HEK293 (cell line): ENCODE measurements around the gene RNH1.

ENCODE experiments used
- CTCF ChIA-PET: fragments of 350-600 bp; formaldehyde crosslinking; extraction: SDS; loops from one replicate; lab custom pipeline; 2021; ENCODE audit warnings: antibody characterized with exemption; lab: Yijun Ruan, JAX
- POLR2A ChIA-PET: fragments of 300-600 bp; formaldehyde crosslinking; extraction: SDS; loops from one replicate; lab custom pipeline; 2020; ENCODE audit warnings: antibody characterized with exemption, inconsistent platforms; lab: Yijun Ruan, JAX
- H3K27ac ChIP-seq: fragments of 200-500 bp; sonication (Bioruptor generic); 2 replicates; pipeline ENCODE4 v1.5.1; 2014; ENCODE audit warnings: low read depth, low read length, control low read depth, inconsistent platforms; ENCODE audit errors: extremely low read depth
- H3K36me3 ChIP-seq, 2 experiments: fragments of 200-500 bp in 1 of 2; sonication (Bioruptor generic) in 1 of 2; 1 replicate in 1 of 2; 2 replicates in 1 of 2; pipeline ENCODE4 v1.5.1; 2014 to 2017; ENCODE audit warnings: inconsistent platforms in 2 of 2, low read length in 2 of 2; ENCODE audit not compliant: control insufficient read depth in 2 of 2, insufficient read depth in 1 of 2
- H3K4me1 ChIP-seq: fragments of 200-500 bp; sonication (Bioruptor generic); 2 replicates; pipeline ENCODE4 v1.5.1; 2014; ENCODE audit warnings: mild to moderate bottlenecking, low read length, inconsistent platforms; ENCODE audit not compliant: control insufficient read depth, insufficient read depth
- H3K4me3 ChIP-seq: 2 replicates; pipeline ENCODE4 v1.5.1; 2011; ENCODE audit warnings: low read depth, mild to moderate bottlenecking, control low read depth, low read length, moderate library complexity
- H3K9me3 ChIP-seq: fragments of 200-500 bp; sonication (Bioruptor generic); 2 replicates; pipeline ENCODE4 v1.5.1; 2014; ENCODE audit warnings: low read depth, low read length, inconsistent platforms; ENCODE audit not compliant: control insufficient read depth, insufficient read depth
- KLF7 ChIP-seq: fragments of 450-650 bp; formaldehyde crosslinking; IDR thresholded peaks from 2 replicates; pipeline ENCODE4 v1.5.1; 2016; ENCODE audit warnings: missing biosample characterization, missing genetic modification characterization, borderline replicate concordance
- REPIN1 ChIP-seq: fragments of 450-650 bp; formaldehyde crosslinking; IDR thresholded peaks from 2 replicates; pipeline ENCODE4 v1.5.1; 2017; ENCODE audit warnings: missing biosample characterization, missing genetic modification characterization, low read depth
- TRIM28 ChIP-seq: IDR thresholded peaks from 2 replicates; pipeline ENCODE4 v1.6.1; 2011; ENCODE audit warnings: low read length, control low read depth, borderline replicate concordance
- ZNF10 ChIP-seq: fragments of 450-650 bp; formaldehyde crosslinking; IDR thresholded peaks from 2 replicates; pipeline ENCODE4 v1.5.1; 2017; ENCODE audit warnings: missing biosample characterization, missing genetic modification characterization
- ZNF175 ChIP-seq: fragments of 450-650 bp; formaldehyde crosslinking; IDR thresholded peaks from 2 replicates; pipeline ENCODE4 v1.5.1; 2016; ENCODE audit warnings: missing biosample characterization, missing genetic modification characterization
- ZNF221 ChIP-seq: fragments of 450-650 bp; formaldehyde crosslinking; IDR thresholded peaks from 2 replicates; pipeline ENCODE4 v1.5.1; 2017; ENCODE audit warnings: missing biosample characterization, missing genetic modification characterization, borderline replicate concordance
- ZNF23 ChIP-seq: fragments of 450-650 bp; formaldehyde crosslinking; IDR thresholded peaks from 2 replicates; pipeline ENCODE4 v1.5.1; 2016; ENCODE audit warnings: missing biosample characterization, missing genetic modification characterization, borderline replicate concordance
- ZNF248 ChIP-seq: fragments of 450-650 bp; formaldehyde crosslinking; IDR thresholded peaks from 2 replicates; pipeline ENCODE4 v1.5.1; 2017; ENCODE audit warnings: missing biosample characterization, missing genetic modification characterization
- ZNF324 ChIP-seq: fragments of 450-650 bp; formaldehyde crosslinking; IDR thresholded peaks from 2 replicates; pipeline ENCODE4 v1.5.1; 2016; ENCODE audit warnings: missing biosample characterization, missing genetic modification characterization
- ZNF354C ChIP-seq: fragments of 450-650 bp; formaldehyde crosslinking; IDR thresholded peaks from 2 replicates; pipeline ENCODE4 v1.5.1; 2016; ENCODE audit warnings: missing biosample characterization, missing genetic modification characterization, low read depth, borderline replicate concordance
- ZNF416 ChIP-seq: fragments of 450-650 bp; formaldehyde crosslinking; IDR thresholded peaks from 2 replicates; pipeline ENCODE4 v1.5.1; 2016; ENCODE audit warnings: missing biosample characterization, missing genetic modification characterization
- ZNF501 ChIP-seq: fragments of 450-650 bp; formaldehyde crosslinking; IDR thresholded peaks from 2 replicates; pipeline ENCODE4 v1.5.1; 2016; ENCODE audit warnings: missing biosample characterization, missing genetic modification characterization
- ZNF701 ChIP-seq: fragments of 450-650 bp; formaldehyde crosslinking; IDR thresholded peaks from 2 replicates; pipeline ENCODE4 v1.5.1; 2016; ENCODE audit warnings: missing biosample characterization, missing genetic modification characterization
- TF ChIP-seq, protein P1 (sequence below): fragments of 450-650 bp; formaldehyde crosslinking; IDR thresholded peaks from 2 replicates; pipeline ENCODE4 v1.5.1; 2016; ENCODE audit warnings: missing biosample characterization, missing genetic modification characterization
- TF ChIP-seq, protein P2 (sequence below): fragments of 450-650 bp; formaldehyde crosslinking; IDR thresholded peaks from 2 replicates; pipeline ENCODE4 v1.5.1; 2016; ENCODE audit warnings: missing biosample characterization, missing genetic modification characterization
- TF ChIP-seq, protein P3 (sequence below): fragments of 450-650 bp; formaldehyde crosslinking; IDR thresholded peaks from 2 replicates; pipeline ENCODE4 v1.5.0; 2017; ENCODE audit warnings: missing biosample characterization, missing genetic modification characterization, borderline replicate concordance
- TF ChIP-seq, protein P4 (sequence below): fragments of 450-650 bp; formaldehyde crosslinking; IDR thresholded peaks from 2 replicates; pipeline ENCODE4 v1.5.1; 2016; ENCODE audit warnings: missing biosample characterization, missing genetic modification characterization
- TF ChIP-seq, protein P5 (sequence below): fragments of 450-650 bp; formaldehyde crosslinking; IDR thresholded peaks from 2 replicates; pipeline ENCODE4 v1.5.1; 2016; ENCODE audit warnings: missing biosample characterization, missing genetic modification characterization, low read depth
- TF ChIP-seq, protein P6 (sequence below): fragments of 450-650 bp; formaldehyde crosslinking; IDR thresholded peaks from 2 replicates; pipeline ENCODE4 v1.5.1; 2016; ENCODE audit warnings: missing biosample characterization, missing genetic modification characterization

Gene RNH1

DNA sequence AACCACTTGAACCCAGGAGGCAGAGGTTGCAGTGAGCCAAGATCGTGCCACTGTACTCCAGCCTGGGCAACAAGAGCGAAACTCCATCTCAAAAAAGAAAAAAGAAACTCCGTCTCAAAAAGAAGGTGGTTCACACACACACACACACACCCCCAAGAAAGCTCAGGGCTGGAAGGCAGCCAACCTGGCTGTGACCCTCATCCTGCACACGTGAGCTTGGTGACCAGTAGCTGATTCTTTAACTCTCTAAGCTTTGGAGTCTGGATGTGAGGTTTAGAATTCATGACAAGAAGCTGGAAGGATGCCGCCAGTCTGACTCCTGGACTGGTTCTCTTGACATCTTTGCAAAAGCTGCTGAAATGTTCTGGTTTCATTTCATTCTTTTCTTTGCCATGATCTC is 1.9 kb upstream of the RNH1 start:
- POLR2A ChIA-PET, result interaction anchor here (0.7 kb wide), 1 partner anchor 110 kb away, joined by 4 read pairs; no protein-coding TSS in a partner anchor
- CTCF ChIA-PET, result interaction anchor here (1.3 to 2.0 kb wide), 3 partner anchors 9 to 60 kb away, joined by 3 to 8 read pairs (median 6); no protein-coding TSS in a partner anchor
- H3K27ac ChIP-seq, result no peak overlapping the region

DNA sequence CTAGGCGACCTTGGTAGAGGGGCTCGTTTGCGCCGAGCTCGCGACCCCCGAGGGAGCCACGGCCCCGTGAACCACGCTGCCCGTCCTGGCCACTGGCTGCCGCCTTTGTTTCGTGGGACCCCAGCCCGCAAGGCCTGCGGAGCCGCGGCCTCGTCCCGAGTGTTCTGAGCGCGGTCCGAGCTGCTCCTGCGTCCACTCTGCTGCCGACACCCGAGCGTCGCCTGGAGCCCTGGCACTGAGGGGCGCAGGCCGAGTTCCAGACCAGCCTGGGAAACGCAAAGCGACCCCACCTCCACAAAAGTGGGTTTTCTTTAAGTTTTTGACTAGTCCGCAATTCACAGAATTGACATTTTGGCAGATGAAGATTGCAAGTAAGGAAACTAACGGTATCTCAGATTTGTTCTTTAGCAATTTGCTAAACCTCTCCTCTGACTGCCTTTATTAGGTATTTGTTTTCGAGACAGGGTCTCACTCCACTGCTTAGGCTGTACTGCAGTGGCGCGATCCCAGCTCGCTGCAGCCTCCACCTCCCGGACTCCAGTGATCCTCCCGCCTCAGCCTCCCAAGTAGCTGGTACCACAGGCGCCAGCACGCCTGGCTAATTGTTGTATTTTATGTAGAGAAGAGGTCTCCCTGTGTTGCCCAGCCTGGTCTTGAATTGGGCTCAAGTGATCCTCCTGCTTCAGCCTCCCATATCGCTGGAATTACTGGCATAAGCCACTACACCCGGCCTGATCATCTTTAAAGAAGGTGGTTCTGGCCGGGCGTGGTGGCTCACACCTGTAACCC is 879 bp upstream of the RNH1 start:
- CTCF ChIA-PET, result interaction anchor here (0.5 to 2.0 kb wide), 3 partner anchors 11 to 58 kb away, joined by 3 to 8 read pairs (median 3); partner anchors contain the start of gene PTDSS2
- no peak for TF ChIP-seq ZNF175 (tag by site-specific recombination)
- TF ChIP-seq REPIN1 (tag by site-specific recombination), result no peak
- TF ChIP-seq ZNF248, result no peak
- TF ChIP-seq, protein P1, sequence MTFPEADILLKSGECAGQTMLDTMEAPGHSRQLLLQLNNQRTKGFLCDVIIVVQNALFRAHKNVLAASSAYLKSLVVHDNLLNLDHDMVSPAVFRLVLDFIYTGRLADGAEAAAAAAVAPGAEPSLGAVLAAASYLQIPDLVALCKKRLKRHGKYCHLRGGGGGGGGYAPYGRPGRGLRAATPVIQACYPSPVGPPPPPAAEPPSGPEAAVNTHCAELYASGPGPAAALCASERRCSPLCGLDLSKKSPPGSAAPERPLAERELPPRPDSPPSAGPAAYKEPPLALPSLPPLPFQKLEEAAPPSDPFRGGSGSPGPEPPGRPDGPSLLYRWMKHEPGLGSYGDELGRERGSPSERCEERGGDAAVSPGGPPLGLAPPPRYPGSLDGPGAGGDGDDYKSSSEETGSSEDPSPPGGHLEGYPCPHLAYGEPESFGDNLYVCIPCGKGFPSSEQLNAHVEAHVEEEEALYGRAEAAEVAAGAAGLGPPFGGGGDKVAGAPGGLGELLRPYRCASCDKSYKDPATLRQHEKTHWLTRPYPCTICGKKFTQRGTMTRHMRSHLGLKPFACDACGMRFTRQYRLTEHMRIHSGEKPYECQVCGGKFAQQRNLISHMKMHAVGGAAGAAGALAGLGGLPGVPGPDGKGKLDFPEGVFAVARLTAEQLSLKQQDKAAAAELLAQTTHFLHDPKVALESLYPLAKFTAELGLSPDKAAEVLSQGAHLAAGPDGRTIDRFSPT, result no peak
- no peak for TF ChIP-seq ZNF221 (tag by site-specific recombination)
- TF ChIP-seq, protein P2, sequence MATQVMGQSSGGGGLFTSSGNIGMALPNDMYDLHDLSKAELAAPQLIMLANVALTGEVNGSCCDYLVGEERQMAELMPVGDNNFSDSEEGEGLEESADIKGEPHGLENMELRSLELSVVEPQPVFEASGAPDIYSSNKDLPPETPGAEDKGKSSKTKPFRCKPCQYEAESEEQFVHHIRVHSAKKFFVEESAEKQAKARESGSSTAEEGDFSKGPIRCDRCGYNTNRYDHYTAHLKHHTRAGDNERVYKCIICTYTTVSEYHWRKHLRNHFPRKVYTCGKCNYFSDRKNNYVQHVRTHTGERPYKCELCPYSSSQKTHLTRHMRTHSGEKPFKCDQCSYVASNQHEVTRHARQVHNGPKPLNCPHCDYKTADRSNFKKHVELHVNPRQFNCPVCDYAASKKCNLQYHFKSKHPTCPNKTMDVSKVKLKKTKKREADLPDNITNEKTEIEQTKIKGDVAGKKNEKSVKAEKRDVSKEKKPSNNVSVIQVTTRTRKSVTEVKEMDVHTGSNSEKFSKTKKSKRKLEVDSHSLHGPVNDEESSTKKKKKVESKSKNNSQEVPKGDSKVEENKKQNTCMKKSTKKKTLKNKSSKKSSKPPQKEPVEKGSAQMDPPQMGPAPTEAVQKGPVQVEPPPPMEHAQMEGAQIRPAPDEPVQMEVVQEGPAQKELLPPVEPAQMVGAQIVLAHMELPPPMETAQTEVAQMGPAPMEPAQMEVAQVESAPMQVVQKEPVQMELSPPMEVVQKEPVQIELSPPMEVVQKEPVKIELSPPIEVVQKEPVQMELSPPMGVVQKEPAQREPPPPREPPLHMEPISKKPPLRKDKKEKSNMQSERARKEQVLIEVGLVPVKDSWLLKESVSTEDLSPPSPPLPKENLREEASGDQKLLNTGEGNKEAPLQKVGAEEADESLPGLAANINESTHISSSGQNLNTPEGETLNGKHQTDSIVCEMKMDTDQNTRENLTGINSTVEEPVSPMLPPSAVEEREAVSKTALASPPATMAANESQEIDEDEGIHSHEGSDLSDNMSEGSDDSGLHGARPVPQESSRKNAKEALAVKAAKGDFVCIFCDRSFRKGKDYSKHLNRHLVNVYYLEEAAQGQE (tag by site-specific recombination), result no peak
- TF ChIP-seq, protein P3, sequence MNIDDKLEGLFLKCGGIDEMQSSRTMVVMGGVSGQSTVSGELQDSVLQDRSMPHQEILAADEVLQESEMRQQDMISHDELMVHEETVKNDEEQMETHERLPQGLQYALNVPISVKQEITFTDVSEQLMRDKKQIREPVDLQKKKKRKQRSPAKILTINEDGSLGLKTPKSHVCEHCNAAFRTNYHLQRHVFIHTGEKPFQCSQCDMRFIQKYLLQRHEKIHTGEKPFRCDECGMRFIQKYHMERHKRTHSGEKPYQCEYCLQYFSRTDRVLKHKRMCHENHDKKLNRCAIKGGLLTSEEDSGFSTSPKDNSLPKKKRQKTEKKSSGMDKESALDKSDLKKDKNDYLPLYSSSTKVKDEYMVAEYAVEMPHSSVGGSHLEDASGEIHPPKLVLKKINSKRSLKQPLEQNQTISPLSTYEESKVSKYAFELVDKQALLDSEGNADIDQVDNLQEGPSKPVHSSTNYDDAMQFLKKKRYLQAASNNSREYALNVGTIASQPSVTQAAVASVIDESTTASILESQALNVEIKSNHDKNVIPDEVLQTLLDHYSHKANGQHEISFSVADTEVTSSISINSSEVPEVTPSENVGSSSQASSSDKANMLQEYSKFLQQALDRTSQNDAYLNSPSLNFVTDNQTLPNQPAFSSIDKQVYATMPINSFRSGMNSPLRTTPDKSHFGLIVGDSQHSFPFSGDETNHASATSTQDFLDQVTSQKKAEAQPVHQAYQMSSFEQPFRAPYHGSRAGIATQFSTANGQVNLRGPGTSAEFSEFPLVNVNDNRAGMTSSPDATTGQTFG (tag by site-specific recombination), result no peak
- TF ChIP-seq, protein P4, sequence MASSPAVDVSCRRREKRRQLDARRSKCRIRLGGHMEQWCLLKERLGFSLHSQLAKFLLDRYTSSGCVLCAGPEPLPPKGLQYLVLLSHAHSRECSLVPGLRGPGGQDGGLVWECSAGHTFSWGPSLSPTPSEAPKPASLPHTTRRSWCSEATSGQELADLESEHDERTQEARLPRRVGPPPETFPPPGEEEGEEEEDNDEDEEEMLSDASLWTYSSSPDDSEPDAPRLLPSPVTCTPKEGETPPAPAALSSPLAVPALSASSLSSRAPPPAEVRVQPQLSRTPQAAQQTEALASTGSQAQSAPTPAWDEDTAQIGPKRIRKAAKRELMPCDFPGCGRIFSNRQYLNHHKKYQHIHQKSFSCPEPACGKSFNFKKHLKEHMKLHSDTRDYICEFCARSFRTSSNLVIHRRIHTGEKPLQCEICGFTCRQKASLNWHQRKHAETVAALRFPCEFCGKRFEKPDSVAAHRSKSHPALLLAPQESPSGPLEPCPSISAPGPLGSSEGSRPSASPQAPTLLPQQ (tag by site-specific recombination), result no peak
- TF ChIP-seq, protein P5, sequence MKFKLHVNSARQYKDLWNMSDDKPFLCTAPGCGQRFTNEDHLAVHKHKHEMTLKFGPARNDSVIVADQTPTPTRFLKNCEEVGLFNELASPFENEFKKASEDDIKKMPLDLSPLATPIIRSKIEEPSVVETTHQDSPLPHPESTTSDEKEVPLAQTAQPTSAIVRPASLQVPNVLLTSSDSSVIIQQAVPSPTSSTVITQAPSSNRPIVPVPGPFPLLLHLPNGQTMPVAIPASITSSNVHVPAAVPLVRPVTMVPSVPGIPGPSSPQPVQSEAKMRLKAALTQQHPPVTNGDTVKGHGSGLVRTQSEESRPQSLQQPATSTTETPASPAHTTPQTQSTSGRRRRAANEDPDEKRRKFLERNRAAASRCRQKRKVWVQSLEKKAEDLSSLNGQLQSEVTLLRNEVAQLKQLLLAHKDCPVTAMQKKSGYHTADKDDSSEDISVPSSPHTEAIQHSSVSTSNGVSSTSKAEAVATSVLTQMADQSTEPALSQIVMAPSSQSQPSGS (tag by site-specific recombination), result no peak
- TF ChIP-seq ZNF416 (tag by site-specific recombination), result no peak
- no peak for TF ChIP-seq KLF7 (tag by site-specific recombination)
- TF ChIP-seq ZNF324, result no peak
- TF ChIP-seq, protein P6, sequence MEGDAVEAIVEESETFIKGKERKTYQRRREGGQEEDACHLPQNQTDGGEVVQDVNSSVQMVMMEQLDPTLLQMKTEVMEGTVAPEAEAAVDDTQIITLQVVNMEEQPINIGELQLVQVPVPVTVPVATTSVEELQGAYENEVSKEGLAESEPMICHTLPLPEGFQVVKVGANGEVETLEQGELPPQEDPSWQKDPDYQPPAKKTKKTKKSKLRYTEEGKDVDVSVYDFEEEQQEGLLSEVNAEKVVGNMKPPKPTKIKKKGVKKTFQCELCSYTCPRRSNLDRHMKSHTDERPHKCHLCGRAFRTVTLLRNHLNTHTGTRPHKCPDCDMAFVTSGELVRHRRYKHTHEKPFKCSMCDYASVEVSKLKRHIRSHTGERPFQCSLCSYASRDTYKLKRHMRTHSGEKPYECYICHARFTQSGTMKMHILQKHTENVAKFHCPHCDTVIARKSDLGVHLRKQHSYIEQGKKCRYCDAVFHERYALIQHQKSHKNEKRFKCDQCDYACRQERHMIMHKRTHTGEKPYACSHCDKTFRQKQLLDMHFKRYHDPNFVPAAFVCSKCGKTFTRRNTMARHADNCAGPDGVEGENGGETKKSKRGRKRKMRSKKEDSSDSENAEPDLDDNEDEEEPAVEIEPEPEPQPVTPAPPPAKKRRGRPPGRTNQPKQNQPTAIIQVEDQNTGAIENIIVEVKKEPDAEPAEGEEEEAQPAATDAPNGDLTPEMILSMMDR (tag by site-specific recombination), result no peak

More for the DNA sequence above, 1.9 kb upstream of the RNH1 start:
- Histone ChIP-seq H3K4me3 (no peak overlapping the region), H3K9me3 (no peaks in the 10 kb centered on the region), H3K36me3 (peaks cover 0 to 20% of the 10 kb centered on the region in 2 experiments; a peak in 1 of 3 replicates), H3K4me1 (no peaks in the 10 kb centered on the region)
- TF ChIP-seq ZNF501 (tag by site-specific recombination) (no peak), ZNF23 (tag by site-specific recombination) (no peak), TRIM28 (no peak), ZNF354C (tag by site-specific recombination) (no peak), ZNF10 (no peak), ZNF701 (tag by site-specific recombination) (no peak)
- TF ChIP-seq, protein P5 (tag by site-specific recombination), result no peak

More for the DNA sequence above, 879 bp upstream of the RNH1 start:
- H3K9me3 ChIP-seq, result no peaks in the 10 kb centered on the region
- H3K4me3 ChIP-seq, result peak overlapping the region; percentile 90
- peaks cover 0 to 18% of the 10 kb centered on the region in 2 experiments; a peak in 1 of 3 replicates for H3K36me3 ChIP-seq
- POLR2A ChIA-PET, result interaction anchor here (1.9 kb wide), 1 partner anchor 35 kb away, joined by 4 read pairs; no protein-coding TSS in a partner anchor
- H3K4me1 ChIP-seq, result no peaks in the 10 kb centered on the region
- H3K27ac ChIP-seq, result peak overlapping the region; percentile 48; the same call in 1 of the 2 replicates
